Activated CD8-positive, alpha-beta memory T cell treated with anti-CD3 and anti-CD28 coated beads for 48 hours (primary cell): Measurements from ENCODE around the gene ERCC6L2.

Experiments
- DNase-seq, 3 experiments: peaks; one replicate each; pipeline ENCODE4 v3.0.0-alpha.2; 2020; ENCODE audit warnings: low read depth in 2 of 3, low spot score in 2 of 3

ERCC6L2 gene

GRCh38 chr9:95978106-95978505, 102.6 kb downstream of the ERCC6L2 start:
- DNase-seq: no peak

DNA sequence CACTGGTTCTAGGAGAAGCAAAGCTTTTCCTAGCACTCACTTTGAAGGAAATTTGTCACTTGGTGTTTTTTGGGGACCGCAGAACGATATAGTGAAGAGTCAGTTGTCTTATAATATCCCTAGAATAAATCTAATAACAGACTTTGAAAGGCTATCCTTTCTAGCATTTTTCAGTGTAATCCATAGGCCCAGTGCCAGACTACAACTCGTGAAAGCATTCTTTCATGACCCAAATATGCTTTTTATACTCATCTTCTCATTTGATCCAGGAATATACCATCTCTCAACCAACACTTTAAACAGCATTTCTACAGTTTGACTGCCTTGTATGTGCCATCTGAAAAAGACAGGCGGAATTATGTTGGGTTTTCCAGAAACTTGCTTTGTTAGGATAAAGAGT, 104.0 kb downstream of the ERCC6L2 start:
- DNase-seq: no peak

DNA sequence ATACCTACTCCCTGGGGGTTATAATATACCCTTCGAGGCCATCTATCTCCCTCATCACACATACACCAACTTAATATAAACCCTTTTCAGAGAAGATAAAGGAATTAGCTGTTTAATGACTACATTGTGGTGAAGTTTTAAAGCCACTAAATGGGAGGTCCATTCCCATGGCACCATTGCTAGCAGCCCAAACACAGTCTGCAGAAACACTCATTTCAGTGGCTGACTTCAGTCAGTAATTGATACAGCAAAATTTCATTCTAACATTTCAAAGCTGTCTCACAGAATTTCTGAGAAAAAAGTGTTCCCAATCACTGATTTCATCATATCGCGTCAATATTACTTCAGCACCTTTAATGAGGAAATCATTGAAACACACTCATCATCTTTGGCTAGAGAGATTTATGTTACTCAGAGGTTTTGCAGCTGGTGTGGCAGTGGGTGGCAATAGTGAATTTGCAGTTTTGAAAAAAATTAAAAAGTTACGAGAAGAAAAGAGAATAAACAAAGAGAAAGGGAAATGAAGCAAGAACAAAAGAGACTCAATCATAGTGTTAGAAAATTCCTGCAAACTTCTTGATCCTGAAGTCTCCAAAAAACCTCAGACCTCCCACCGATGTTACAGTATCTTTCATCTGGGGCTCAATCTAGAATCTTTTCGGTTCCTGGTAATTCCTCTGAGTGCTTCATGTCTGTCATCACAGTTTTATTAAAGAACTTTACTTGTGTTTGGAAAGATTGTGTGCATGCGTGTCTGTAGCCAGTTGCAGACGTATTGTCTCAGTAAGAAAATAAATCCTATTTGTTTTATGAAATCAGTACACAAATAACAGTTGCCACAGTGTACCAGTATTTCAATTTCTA, 105.0 kb downstream of the ERCC6L2 start:
- DNase-seq: no peak

GRCh38 chr9:95981761-95982390, 106.4 kb downstream of the ERCC6L2 start:
- DNase-seq: no peak

DNA sequence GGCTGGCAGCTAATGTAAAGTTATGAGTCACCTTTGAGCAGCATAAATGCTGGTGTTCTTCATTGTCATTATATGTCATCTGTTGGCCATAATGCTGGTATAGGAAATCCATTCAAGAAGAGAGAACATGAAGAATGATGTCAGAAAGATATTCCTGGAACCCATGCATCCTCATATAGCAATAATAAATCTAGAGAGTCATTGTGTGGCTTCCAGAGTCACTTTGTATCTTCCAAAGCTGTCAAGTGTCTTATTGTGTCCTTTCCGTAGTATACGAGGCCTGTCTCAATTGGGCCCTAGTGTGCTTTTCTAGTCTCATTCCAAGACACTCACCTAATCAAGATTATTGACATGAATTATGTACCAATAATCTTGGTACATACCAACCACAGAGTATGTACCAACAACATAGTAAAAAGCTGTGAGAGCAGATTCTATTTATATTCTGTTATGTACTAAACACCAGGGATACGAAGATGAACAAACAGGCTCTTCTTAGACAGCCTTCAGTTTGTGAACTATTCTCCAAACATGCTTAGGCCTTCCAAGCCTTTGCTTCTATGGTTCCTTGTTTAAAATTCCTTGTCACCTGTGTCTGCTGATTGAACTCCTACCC, 110.1 kb downstream of the ERCC6L2 start:
- DNase-seq: no peak

DNA sequence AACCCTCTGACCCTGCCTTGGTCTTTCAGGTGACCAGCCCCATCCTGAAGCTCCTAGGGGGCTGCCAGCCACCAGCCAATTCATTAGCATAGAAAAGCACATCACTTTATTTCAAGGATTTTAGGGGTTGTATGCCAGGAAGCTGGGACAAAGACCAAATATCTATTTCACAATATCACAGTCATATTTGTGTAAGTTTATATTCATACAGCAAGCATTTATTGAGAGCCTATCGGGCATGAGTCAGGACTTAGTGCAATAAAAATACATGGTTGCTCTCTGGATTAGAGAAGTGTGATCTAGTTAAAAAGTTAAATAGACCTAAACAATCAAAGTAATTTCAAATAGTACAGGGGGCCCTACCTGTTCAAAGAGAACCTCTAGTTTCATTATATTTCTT, 113.8 kb downstream of the ERCC6L2 start:
- no peak for DNase-seq

DNA sequence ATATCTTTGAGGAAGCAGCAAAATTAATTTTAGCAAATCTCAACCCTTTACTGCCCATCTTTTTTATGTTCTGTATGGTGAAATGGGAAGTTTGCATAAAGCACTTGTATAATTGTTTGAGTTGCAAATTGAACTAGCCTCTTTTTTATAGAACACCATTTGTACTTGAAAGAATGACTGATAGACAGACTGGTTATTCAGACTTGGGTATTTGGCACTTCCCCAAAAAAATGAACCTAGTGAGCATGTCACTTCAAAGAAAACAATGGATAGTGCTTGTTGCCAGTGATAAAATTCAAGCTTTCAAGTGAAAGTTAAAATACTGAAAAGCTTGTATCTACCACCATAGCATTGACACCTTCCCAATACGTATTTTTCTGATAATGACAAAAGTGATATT, 115.8 kb downstream of the ERCC6L2 start:
- DNase-seq: no peak

GRCh38 chr9:95992536-95992935, 117.0 kb downstream of the ERCC6L2 start:
- no peak for DNase-seq

GRCh38 chr9:95993337-95993736, 117.8 kb downstream of the ERCC6L2 start:
- DNase-seq: no peak

DNA sequence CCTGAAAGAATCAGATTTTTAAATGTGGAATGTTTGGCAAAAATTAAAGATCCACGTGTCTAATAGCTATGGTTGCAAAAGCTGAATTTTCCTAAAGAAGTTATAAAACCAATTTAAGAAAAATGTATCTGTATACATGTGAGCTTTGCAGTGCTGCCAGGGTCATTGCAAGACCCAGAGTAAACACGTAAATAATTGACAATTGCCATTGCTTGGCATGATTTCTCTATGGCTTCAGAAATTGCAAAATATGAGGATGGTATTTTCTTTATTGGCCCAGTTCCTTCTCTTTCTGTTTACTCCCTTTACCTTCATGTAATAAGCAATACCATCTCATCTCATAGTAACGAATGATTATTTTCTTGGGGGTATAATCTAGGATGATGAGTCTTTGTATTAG, 123.9 kb downstream of the ERCC6L2 start:
- no peak for DNase-seq

DNA sequence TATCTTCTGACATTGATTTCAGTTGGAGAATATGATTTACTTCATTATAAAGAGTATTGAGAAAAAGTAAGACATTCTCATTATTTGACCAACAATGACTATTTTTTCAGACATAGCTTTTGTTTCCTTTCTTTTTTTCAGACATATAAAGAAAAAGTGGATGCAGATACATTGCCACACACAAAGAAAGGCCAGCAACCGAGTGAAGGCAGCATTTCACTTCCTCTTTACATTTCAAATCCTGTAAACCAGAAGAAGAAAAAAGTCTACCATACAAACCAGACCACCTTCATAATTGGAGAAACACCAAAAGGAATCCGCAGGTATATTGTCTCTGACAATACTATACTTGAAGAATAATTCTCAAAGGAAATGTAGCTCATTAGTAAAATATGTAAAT, 128.9 kb downstream of the ERCC6L2 start:
- DNase-seq: no peak

DNA sequence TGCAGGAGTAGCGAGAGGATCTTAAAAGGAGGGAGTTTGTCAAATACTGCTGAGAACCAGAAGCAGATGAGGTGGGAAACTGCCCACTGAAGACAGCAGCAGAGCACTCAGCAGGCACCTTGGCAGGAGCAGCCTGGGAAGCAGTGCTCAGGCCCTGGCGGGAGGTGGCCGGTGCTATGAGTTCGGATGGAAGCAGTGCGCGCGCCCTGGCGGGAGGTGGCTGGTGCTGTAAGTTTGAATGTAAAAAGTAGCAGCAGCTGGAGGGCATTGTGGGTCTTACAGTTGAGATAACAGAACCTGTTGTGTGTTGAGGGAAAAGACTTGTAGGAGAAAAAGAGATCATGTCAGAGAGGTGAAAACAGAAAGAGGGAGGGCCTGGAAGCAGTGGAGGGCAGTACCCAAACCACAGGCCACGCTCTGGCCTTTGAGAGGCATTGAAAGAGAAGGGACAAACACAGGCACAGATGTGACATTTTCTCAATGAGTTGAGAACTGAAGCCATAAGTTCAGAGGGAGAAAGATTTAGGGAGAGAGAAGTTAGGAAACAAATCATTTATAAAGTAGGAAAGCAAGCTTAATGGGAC, 130.9 kb downstream of the ERCC6L2 start:
- DNase-seq: no peak

DNA sequence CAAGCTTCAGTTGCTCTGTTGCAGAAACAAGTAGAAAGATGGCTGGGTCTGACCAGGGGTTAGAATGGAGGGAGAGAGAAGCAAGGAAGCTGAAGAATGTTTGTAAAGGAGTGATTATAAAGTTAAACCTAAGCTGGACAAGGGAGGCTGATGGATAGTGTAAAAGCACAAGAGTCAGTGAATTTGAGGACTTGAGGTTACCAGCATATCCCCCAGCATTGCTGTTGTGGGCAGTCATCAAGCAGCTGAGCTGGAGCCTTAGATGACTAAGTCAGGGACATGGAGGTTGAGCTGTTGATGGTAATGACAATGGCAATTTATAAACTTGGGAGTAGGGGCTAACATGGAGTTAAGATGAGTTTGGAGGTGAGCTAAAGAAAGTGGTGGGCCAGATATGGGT, 131.5 kb downstream of the ERCC6L2 start:
- DNase-seq: no peak

GRCh38 chr9:96008502-96009222, 133.2 kb downstream of the ERCC6L2 start:
- no peak for DNase-seq

- no peak for DNase-seq
Measured at GRCh38 chr9:96009223-96009602, 133.7 kb downstream of the ERCC6L2 start.

- no peak for DNase-seq
Measured at GRCh38 chr9:96009690-96010472, 134.4 kb downstream of the ERCC6L2 start.

DNA sequence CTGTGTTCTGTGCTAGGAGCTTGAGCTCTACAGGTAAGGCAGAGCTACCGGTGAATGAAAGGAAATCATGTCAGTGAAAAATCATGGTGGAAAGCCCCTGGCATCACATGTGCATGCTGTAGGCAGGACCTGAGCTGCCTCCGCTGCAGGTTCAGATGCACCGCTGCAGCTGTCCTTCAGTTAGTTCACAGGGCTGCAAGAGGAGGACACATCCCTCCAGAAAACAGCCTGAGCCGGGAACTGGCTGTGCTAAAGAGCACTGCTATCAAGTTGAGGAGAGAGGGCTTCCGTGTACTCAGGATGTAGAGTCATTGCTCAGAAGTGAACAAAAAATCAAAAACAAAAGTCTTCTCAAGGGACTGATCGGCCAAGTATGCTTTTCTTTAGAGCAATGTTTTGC, 138.6 kb downstream of the ERCC6L2 start:
- no peak for DNase-seq

DNA sequence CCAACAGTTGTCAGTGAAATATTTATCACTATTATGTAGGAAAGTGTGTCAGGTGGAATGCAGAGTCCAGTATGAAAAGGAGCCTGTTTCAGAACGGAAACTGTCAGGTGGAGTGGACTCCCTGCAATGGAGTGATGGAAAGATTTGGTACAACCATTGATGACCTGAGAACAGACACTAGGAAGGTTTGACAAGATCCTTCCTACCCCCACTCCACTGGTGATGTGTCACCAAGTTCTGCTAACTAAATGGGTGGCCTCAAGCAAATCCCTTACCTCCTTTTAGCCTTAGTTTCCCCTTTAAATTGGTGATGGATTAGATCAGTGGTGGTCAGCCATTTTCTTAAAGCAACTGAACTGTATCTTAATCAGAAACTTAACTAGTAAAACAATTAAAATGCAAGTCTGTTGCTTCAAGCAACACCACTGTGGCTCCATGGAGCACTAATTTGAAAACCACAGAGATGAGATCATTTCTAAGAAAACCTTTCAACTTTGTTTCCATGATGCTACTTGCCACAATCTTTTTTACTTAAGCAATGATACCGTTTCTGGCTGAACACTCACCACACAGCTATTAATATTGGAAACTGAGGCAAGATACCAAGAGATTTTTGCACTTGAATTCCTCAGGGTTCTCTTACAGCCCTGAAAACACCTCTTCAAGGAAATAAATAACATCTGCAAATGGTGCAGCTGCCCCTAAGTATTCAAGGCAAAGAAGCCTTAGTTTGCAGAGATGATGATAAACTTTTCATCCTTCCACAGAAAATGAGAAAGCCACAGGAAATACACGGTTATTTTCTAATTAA, 140.6 kb downstream of the ERCC6L2 start:
- DNase-seq: no peak
